ENCODE measurements around the gene ADSS1. TPM values are rescaled to one million over a fixed set of nuclear protein-coding genes. Genes with fewer than 3 reads are reported as not detected.

Gene ADSS1
- total RNA-seq, 1 donor from 2014 or later: 1.1 TPM

- H3K27ac Mint-ChIP-seq: no peak overlapping the region
- peaks cover 6% of the 10 kb centered on the region for H3K36me3 Mint-ChIP-seq (ENCODE audit: low read depth)
- H3K4me3 Mint-ChIP-seq: no peak overlapping the region
- H3K4me1 Mint-ChIP-seq (ENCODE audit: low read depth): no peaks in the 10 kb centered on the region
- no peaks in the 10 kb centered on the region for H3K9me3 Mint-ChIP-seq
- intact Hi-C loops (cut with micrococcal nuclease): loop anchor here (5.0 kb wide), 1 partner anchor 102 kb away; the partner anchor contains the start of gene CEP170B
- no peak for DNase-seq (ENCODE audit: low spot score)
- no peaks in the 10 kb centered on the region for H3K27me3 Mint-ChIP-seq (ENCODE audit: insufficient read depth)
These were observed 41.5 kb downstream of the ADSS1 start for GRCh38 chr14:104765517-104765916.

- H3K27ac Mint-ChIP-seq: no peak overlapping the region
- no peak overlapping the region for H3K4me3 Mint-ChIP-seq
- H3K4me1 Mint-ChIP-seq (ENCODE audit: low read depth): no peaks in the 10 kb centered on the region
- intact Hi-C loops (cut with micrococcal nuclease): loop anchor here (5.0 kb wide), 1 partner anchor 101 kb away; the partner anchor contains the start of gene CEP170B
- DNase-seq (ENCODE audit: low spot score): no peak
- H3K36me3 Mint-ChIP-seq (ENCODE audit: low read depth): peaks cover 12% of the 10 kb centered on the region
- H3K27me3 Mint-ChIP-seq (ENCODE audit: insufficient read depth): no peaks in the 10 kb centered on the region
- peaks cover 5% of the 10 kb centered on the region for H3K9me3 Mint-ChIP-seq
These were observed 42.3 kb downstream of the ADSS1 start for GRCh38 chr14:104766256-104766862.

GRCh38 chr14:104766863-104767633 lies 43.0 kb downstream of the ADSS1 start:
- Mint-ChIP-seq H3K4me3 (no peak overlapping the region), H3K36me3 (ENCODE audit: low read depth) (peaks cover 16% of the 10 kb centered on the region), H3K9me3 (peaks cover 5% of the 10 kb centered on the region), H3K27me3 (ENCODE audit: insufficient read depth) (no peaks in the 10 kb centered on the region), H3K4me1 (ENCODE audit: low read depth) (no peaks in the 10 kb centered on the region), H3K27ac (no peak overlapping the region)
- no peak for DNase-seq (ENCODE audit: low spot score)
- intact Hi-C loops (cut with micrococcal nuclease): loop anchor here (5.0 kb wide), 1 partner anchor 100 kb away; the partner anchor contains the start of gene CEP170B

- no peak for DNase-seq (ENCODE audit: low spot score)
- Mint-ChIP-seq H3K9me3 (peaks cover 5% of the 10 kb centered on the region), H3K4me1 (ENCODE audit: low read depth) (no peaks in the 10 kb centered on the region), H3K36me3 (ENCODE audit: low read depth) (peaks cover 14% of the 10 kb centered on the region), H3K27me3 (ENCODE audit: insufficient read depth) (no peaks in the 10 kb centered on the region), H3K4me3 (no peak overlapping the region), H3K27ac (no peak overlapping the region)
- intact Hi-C loops (cut with micrococcal nuclease): loop anchor here (5.0 kb wide), 1 partner anchor 100 kb away; the partner anchor contains the start of gene CEP170B
These were observed 43.5 kb downstream of the ADSS1 start for GRCh38 chr14:104767634-104767918.

GRCh38 chr14:104768437-104769323 lies 44.7 kb downstream of the ADSS1 start:
- Mint-ChIP-seq H3K27me3 (ENCODE audit: insufficient read depth) (no peaks in the 10 kb centered on the region), H3K36me3 (ENCODE audit: low read depth) (peaks cover 14% of the 10 kb centered on the region), H3K4me3 (no peak overlapping the region), H3K4me1 (ENCODE audit: low read depth) (no peaks in the 10 kb centered on the region), H3K9me3 (peaks cover 5% of the 10 kb centered on the region), H3K27ac (no peak overlapping the region)
- peak; percentile 86 for DNase-seq (ENCODE audit: low spot score)
- intact Hi-C loops (cut with micrococcal nuclease): loop anchor here (1.0 to 5.0 kb wide), 5 partner anchors 16 to 108 kb away; partner anchors contain the start of gene CEP170B

- no peak overlapping the region for H3K27ac Mint-ChIP-seq
- no peak overlapping the region for H3K4me3 Mint-ChIP-seq
- H3K9me3 Mint-ChIP-seq: peaks cover 5% of the 10 kb centered on the region
- no peaks in the 10 kb centered on the region for H3K27me3 Mint-ChIP-seq (ENCODE audit: insufficient read depth)
- intact Hi-C loops (cut with micrococcal nuclease): loop anchor here (5.0 kb wide), 1 partner anchor 98 kb away; the partner anchor contains the start of gene CEP170B
- no peak for DNase-seq (ENCODE audit: low spot score)
- H3K36me3 Mint-ChIP-seq (ENCODE audit: low read depth): peaks cover 14% of the 10 kb centered on the region
- H3K4me1 Mint-ChIP-seq (ENCODE audit: low read depth): no peaks in the 10 kb centered on the region
These were observed 45.5 kb downstream of the ADSS1 start for GRCh38 chr14:104769324-104770071.

- peak overlapping the region; percentile 34 for H3K27ac Mint-ChIP-seq
- H3K36me3 Mint-ChIP-seq (ENCODE audit: low read depth): peaks cover 14% of the 10 kb centered on the region
- H3K4me1 Mint-ChIP-seq (ENCODE audit: low read depth): no peaks in the 10 kb centered on the region
- no peak overlapping the region for H3K4me3 Mint-ChIP-seq
- intact Hi-C loops (cut with micrococcal nuclease): no loop called here
- DNase-seq (ENCODE audit: low spot score): no peak
- peaks cover 5% of the 10 kb centered on the region for H3K9me3 Mint-ChIP-seq
- no peaks in the 10 kb centered on the region for H3K27me3 Mint-ChIP-seq (ENCODE audit: insufficient read depth)
These were observed 46.1 kb downstream of the ADSS1 start for GRCh38 chr14:104770072-104770579.

GRCh38 chr14:104770851-104771272 lies 46.8 kb downstream of the ADSS1 start:
- no peak for DNase-seq (ENCODE audit: low spot score)
- Mint-ChIP-seq H3K27me3 (ENCODE audit: insufficient read depth) (no peaks in the 10 kb centered on the region), H3K27ac (no peak overlapping the region), H3K4me1 (ENCODE audit: low read depth) (no peaks in the 10 kb centered on the region), H3K36me3 (ENCODE audit: low read depth) (peaks cover 14% of the 10 kb centered on the region), H3K9me3 (peaks cover 5% of the 10 kb centered on the region), H3K4me3 (no peak overlapping the region)
- intact Hi-C loops (cut with micrococcal nuclease): no loop called here

- DNase-seq (ENCODE audit: low spot score): no peak
- Mint-ChIP-seq H3K27ac (no peak overlapping the region), H3K9me3 (peaks cover 5% of the 10 kb centered on the region), H3K4me1 (ENCODE audit: low read depth) (no peaks in the 10 kb centered on the region), H3K36me3 (ENCODE audit: low read depth) (peaks cover 14% of the 10 kb centered on the region), H3K27me3 (ENCODE audit: insufficient read depth) (no peaks in the 10 kb centered on the region), H3K4me3 (no peak overlapping the region)
- intact Hi-C loops (cut with micrococcal nuclease): no loop called here
These were observed 47.3 kb downstream of the ADSS1 start for GRCh38 chr14:104771374-104771773.

GRCh38 chr14:104771918-104772706 lies 48.1 kb downstream of the ADSS1 start:
- Mint-ChIP-seq H3K4me1 (ENCODE audit: low read depth) (no peaks in the 10 kb centered on the region), H3K27me3 (ENCODE audit: insufficient read depth) (no peaks in the 10 kb centered on the region), H3K9me3 (peaks cover 5% of the 10 kb centered on the region), H3K4me3 (no peak overlapping the region), H3K36me3 (ENCODE audit: low read depth) (peaks cover 14% of the 10 kb centered on the region), H3K27ac (no peak overlapping the region)
- DNase-seq (ENCODE audit: low spot score): no peak
- intact Hi-C loops (cut with micrococcal nuclease): no loop called here

- intact Hi-C loops (cut with micrococcal nuclease): no loop called here
- Mint-ChIP-seq H3K4me1 (ENCODE audit: low read depth) (no peaks in the 10 kb centered on the region), H3K27me3 (ENCODE audit: insufficient read depth) (no peaks in the 10 kb centered on the region), H3K4me3 (no peak overlapping the region), H3K9me3 (peaks cover 5% of the 10 kb centered on the region), H3K36me3 (ENCODE audit: low read depth) (peaks cover 14% of the 10 kb centered on the region), H3K27ac (no peak overlapping the region)
- DNase-seq (ENCODE audit: low spot score): no peak
These were observed 48.9 kb downstream of the ADSS1 start for GRCh38 chr14:104772707-104773504.

Data from activated T-helper 1 cell treated with anti-CD3 and anti-CD28 coated beads, Interleukin-12 subunit alpha, Interleukin-12 subunit beta, Interleukin-2, Interleukin-4 antibody, amounts not matched to agents 30 ng/mL and 10 ng/mL and 1 ng/mL, durations not matched to agents 14 hours and 24 hours and 36 hours (primary cell).